HG03354 (cell line): Measurements from ENCODE around the gene SUSD6.
A peak's percentile ranks its signal among the peaks of the same experiment; 100 is the strongest.

Experiments
- ATAC-seq: cut with Tn5 transposase; IDR thresholded peaks from one replicate; pipeline ENCODE4 v1.9.1; 2021; ENCODE audit warnings: mild to moderate bottlenecking; ENCODE audit not compliant: unreplicated experiment, poor library complexity, severe bottlenecking

The SUSD6 gene

GRCh38 chr14:69611172-69612013, at the start of gene SUSD6:
SUSD6 (plus strand) TSS chr14:69611596; CDS start chr14:69658593, 46,997 bp downstream.
- peak; percentile 57 for ATAC-seq

- no peak for ATAC-seq
Measured at GRCh38 chr14:69561893-69562292, 49.5 kb upstream of the SUSD6 start.

- ATAC-seq: no peak
Measured at GRCh38 chr14:69567563-69567962, 43.8 kb upstream of the SUSD6 start.

- no peak for ATAC-seq
Measured at GRCh38 chr14:69569859-69570258, 41.5 kb upstream of the SUSD6 start.

GRCh38 chr14:69570836-69571330, 40.5 kb upstream of the SUSD6 start:
- ATAC-seq: no peak

- ATAC-seq: no peak
Measured at GRCh38 chr14:69571449-69572029, 39.9 kb upstream of the SUSD6 start.

- no peak for ATAC-seq
Measured at GRCh38 chr14:69572030-69572840, 39.2 kb upstream of the SUSD6 start.

- ATAC-seq: no peak
Measured at GRCh38 chr14:69572841-69573135, 38.6 kb upstream of the SUSD6 start.

- no peak for ATAC-seq
Measured at GRCh38 chr14:69573205-69573830, 38.1 kb upstream of the SUSD6 start.

- ATAC-seq: no peak
Measured at GRCh38 chr14:69573831-69574262, 37.5 kb upstream of the SUSD6 start.

- peak; percentile 53 for ATAC-seq
Measured at GRCh38 chr14:69574263-69574953, 37.0 kb upstream of the SUSD6 start, which contains the start of gene CCDC177. CCDC177 (minus strand) TSS chr14:69574871; CDS start chr14:69573622, 1,249 bp downstream.

- no peak for ATAC-seq
Measured at GRCh38 chr14:69574954-69575295, 36.5 kb upstream of the SUSD6 start.

- no peak for ATAC-seq
Measured at GRCh38 chr14:69579476-69579875, 31.9 kb upstream of the SUSD6 start.

GRCh38 chr14:69580009-69580577, 31.3 kb upstream of the SUSD6 start:
- ATAC-seq: no peak

- no peak for ATAC-seq
Measured at GRCh38 chr14:69581316-69581935, 30.0 kb upstream of the SUSD6 start.

GRCh38 chr14:69582212-69582611, 29.2 kb upstream of the SUSD6 start:
- no peak for ATAC-seq

GRCh38 chr14:69582829-69583228, 28.6 kb upstream of the SUSD6 start:
- no peak for ATAC-seq

- ATAC-seq: no peak
Measured at GRCh38 chr14:69584389-69584788, 27.0 kb upstream of the SUSD6 start.

- ATAC-seq: no peak
Measured at GRCh38 chr14:69586404-69586803, 25.0 kb upstream of the SUSD6 start.
